ENCODE results near the gene HAL. TPM values are rescaled to one million over a fixed set of nuclear protein-coding genes. Genes with fewer than 3 reads are reported as not detected.

Gene HAL
- total and polyA plus RNA-seq, 2 of the 4 experiments (the other 2 are of a cell fraction) = under 0.01 to 0.02 TPM

Other genes with a start within 250 kb of the HAL start
- gene NTN4, start 205.6 kb downstream of the HAL start, total RNA-seq (2012; rRNA removed) = 38.6 and 56.6 TPM in 2 replicates
- 41.9 and 54.6 TPM in 2 replicates for gene NTN4, start 205.6 kb downstream of the HAL start, polyA plus RNA-seq (2012; rRNA removed)
- 5.0 and 16.1 TPM in 2 replicates for gene SNRPF, start 137.4 kb downstream of the HAL start, total RNA-seq (2012; rRNA removed)
- 27.4 and 27.9 TPM in 2 replicates for gene SNRPF, start 137.4 kb downstream of the HAL start, polyA plus RNA-seq (2012; rRNA removed)
- gene CCDC38, start 53.7 kb downstream of the HAL start, total RNA-seq (2012; rRNA removed) = not detected in 2 replicates
- gene CCDC38, start 53.7 kb downstream of the HAL start, polyA plus RNA-seq (2012; rRNA removed) = not detected in 2 replicates
- gene AMDHD1, start 53.0 kb downstream of the HAL start, total RNA-seq (2012; rRNA removed) = under 0.01 TPM in 1 of 2 replicates, not detected in the other
- not detected in 2 replicates for gene AMDHD1, start 53.0 kb downstream of the HAL start, polyA plus RNA-seq (2012; rRNA removed)
- gene LTA4H, start 39.2 kb upstream of the HAL start, total RNA-seq (2012; rRNA removed) = 41.0 and 76.7 TPM in 2 replicates
- 37.9 and 43.3 TPM in 2 replicates for gene LTA4H, start 39.2 kb upstream of the HAL start, polyA plus RNA-seq (2012; rRNA removed)
- gene ELK3, start 198.0 kb upstream of the HAL start, total RNA-seq (2012; rRNA removed) = 14.5 and 20.0 TPM in 2 replicates
- 27.5 and 35.7 TPM in 2 replicates for gene ELK3, start 198.0 kb upstream of the HAL start, polyA plus RNA-seq (2012; rRNA removed)